Subcutaneous preadipocyte (primary cell): Measurements from ENCODE around the gene FOXA3. TPM values are rescaled to one million over a fixed set of nuclear protein-coding genes. Genes with fewer than 3 reads are reported as not detected.

Source experiments
- total RNA-seq: library from RNA; depleted of rRNA; stranded (reverse); fragments of >200 nt; gene quantifications from 2 replicates; pipeline ENCODE4 v1.2.3, GENCODE V29; 2012

The FOXA3 gene
- total RNA-seq = not detected in 2 replicates

DNA sequence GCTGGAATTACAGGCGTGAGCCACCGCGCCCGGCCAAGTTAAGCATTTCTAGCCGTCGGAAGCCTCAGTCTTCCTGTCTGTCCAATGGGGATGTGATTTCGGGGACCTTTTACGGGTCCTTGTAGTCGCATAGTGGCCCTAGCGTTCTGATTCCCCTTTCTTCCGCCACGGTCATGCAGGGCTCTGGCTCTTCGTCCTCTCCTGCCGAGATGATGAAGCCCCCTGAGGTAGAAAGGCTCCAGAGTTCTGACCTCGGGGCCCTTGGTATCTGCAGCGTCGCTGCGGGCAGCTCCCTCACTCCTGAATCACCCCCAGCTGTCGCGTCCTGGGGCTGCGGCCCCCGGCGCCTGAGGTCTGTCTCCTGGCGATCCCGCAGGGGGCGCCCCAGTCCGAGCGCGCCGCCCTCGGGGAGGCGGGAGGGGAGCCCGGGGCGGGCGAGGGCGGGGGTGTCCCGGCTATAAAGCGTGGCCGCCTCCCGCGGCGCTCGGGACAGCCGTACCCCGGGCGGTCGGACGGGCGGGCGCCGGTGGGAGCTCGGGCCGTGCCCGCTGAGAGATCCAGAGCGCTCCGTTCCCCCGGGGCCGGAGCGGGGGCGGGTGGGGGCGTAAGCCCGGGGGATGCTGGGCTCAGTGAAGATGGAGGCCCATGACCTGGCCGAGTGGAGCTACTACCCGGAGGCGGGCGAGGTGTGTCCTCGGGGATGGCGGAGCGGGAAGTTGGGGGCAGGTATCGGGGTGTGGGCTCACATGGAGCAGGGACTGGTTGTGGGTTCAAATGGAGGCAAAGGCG is at the start of gene FOXA3:
Gene FOXA3, plus strand, starts transcription at position 487 of the 789 bp plus-strand sequence. Its CDS starts 131 bp downstream, at position 618.

DNA sequence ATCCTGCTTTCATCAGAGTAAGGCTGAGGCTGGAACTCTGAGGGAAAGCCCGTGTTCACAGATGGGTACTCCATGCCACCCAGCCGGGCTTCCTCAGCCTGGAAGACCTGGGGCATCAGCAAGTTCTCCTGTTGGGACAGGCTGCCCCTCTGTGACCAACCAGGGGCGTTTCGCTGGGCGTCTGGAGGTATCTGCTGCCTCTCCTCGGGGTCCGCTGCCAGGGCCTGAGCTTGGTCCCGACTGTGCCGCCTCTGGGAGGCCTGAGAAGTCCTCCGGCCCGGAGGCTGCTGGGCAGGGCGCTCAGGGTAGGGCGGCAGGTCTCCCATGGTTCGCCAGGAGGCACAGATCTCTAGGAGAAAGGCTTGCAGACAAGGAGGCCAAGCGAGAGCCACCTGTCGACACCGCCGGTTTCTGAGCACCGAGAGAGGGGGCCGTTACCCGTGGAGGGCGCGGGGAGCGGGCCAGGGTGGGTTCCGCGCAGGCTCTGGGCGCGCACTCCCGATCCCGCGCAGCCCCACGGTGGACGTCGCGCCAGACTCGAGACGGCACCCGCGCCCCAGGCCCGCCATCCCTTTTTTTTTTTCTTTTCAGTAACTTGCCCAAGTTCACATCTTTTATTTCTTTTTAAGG is 49.2 kb upstream of the FOXA3 start, which contains the start of gene RSPH6A:
Gene RSPH6A, minus strand, starts transcription at position 458 of the 630 bp plus-strand sequence. Its CDS starts 132 bp downstream, at position 326.

GRCh38 chr19:45862564-45863334 is 1.4 kb upstream of the FOXA3 start, which contains the start of gene SYMPK:
SYMPK (minus strand) TSS chr19:45863147; CDS start chr19:45854495, 8,652 bp downstream.

DNA sequence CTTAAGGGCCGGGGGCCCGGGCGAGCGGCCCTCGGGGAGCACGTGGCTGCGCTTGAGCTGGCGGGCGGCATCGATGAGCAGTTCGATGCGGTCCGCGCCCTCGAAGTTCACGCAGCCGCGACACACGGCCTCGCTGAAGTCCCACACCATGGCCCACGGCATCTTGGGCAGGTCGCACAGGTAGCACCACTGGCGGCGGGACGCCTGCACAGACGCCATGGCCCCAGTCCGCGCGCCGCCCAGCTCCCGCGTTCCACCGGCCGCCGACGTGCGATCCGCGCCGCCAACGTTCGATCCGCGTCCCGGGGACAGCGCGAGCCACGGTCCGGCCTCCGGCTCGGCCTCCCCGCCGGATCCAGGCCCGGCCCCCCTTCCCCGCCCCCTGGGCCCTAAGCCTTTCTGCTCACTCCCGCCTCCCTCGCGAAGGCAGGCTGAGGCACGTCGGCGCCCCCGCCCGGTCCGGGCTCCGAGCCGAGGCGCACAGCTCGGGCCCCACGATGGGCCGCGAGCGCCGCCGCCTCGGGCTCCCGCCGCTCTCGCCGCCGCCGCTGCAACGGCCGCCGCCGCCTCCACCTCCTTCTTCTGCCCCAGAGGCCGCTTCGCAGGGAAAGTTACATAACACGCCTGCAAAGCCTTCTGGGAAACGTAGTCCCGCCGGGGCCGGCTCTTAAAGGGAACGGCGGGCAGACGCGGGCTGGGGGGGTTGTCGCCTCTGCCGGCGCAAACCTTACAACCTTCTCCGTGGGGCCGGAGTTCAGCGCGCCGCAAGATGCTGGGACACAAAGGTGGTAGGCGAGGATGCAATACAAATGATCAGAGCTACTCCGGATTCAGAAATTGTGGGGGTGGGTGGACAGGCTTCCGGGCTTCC is 21.7 kb downstream of the FOXA3 start, which contains the start of gene IRF2BP1:
Gene IRF2BP1, minus strand, starts transcription at position 586 of the 871 bp plus-strand sequence. Its CDS starts 367 bp downstream, at position 219.

DNA sequence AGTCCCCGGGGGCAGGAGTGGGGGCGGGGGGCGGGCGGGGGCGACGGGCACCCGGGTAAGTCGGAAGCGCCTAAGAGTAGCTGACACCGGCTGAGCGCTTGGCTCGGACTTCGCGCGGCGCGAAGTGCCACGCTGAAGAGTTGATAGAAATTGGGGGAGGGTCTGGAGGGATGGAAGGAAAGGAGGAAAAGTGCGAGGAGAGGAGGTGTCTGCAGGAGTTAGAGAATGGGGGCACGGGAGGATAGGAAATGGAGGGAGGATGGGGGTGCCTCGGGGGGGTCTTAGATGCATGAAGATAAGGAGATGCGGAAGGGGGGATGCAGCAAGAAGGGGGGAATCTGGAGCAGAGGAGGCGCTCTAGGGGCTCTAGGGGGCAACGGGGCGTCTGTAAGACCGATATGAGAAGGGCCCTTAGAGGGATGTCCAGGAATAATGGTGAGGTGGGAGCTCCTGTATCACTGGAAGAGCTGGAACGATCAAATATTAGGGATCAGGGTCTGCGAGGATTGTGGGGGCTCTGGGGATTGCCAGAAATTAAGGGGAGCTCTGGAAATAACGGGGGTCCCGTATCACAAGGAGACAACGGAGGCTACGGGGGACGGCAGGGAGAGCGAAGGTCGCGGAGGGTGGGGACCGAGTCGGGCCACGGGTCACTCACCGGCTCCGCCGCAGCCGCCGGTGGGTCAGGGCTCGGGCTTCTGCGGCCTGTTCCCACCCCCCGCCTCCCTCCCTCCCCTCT is 38.0 kb downstream of the FOXA3 start, which contains the start of gene MYPOP:
Gene MYPOP, minus strand, starts transcription at position 702 of the 739 bp plus-strand sequence. CDS start 840 bp downstream, outside the sequence.

DNA sequence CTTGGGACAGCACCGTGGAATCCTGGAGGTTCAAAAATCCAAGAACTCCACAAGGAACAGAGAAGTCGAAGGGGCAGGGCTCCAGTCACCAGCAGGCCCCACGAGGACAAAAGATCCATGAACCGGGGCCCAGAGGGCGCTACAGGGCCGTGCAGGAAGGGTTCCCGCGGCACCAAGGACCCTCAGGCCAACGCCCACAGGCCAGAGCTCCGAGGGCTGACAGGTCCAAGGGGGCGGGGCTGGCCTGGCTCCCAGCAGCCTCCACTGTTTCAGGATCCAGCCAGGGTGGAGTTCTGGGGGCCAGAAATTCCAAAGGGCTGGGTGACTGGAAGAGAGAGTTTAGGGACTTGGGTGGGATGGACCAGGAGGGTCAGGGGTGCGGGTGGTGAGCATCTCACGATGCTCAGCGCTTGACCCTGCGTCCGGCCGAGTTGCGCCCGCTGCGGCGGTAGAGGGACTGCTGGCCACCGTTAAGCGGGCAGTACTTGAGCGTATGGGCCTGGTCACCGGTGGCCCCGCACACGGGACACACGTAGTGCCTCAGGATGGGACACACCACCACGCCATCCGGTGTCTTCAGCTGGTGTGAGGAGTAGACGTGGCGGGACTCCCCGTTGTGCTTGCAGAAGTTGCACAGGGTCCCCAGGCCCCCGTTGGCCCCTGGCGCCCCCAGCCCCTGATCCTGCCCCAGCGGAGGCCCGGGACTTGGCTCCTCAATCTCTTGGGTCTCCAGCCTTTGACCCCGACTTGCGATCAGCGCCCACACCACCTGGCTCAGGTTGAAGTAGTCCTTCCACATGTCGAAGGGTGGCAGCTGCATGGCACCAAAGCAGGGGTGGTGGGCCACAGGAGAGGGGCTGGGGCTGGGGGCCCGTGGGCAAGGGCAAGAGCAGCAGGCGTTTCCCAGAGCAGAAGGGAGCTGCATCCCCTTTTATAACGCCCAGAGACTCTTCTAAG is 50.0 kb downstream of the FOXA3 start, which contains the start of gene NANOS2:
Gene NANOS2, minus strand, starts transcription at position 905 of the 957 bp plus-strand sequence. Its CDS starts 85 bp downstream, at position 820.

Other genes with a start within 250 kb of the FOXA3 start
- gene EML2, start 224.9 kb upstream of the FOXA3 start, total RNA-seq = 12.5 and 25.2 TPM in 2 replicates
- not detected in 2 replicates for gene GIPR, start 196.1 kb upstream of the FOXA3 start, total RNA-seq
- gene SNRPD2, start 172.4 kb upstream of the FOXA3 start, total RNA-seq = 200 and 333 TPM in 2 replicates
- 20.9 and 28.3 TPM in 2 replicates for gene QPCTL, start 171.7 kb upstream of the FOXA3 start, total RNA-seq
- gene FBXO46, start 133.4 kb upstream of the FOXA3 start, total RNA-seq = 7.7 and 14.7 TPM in 2 replicates
- not detected in 2 replicates for gene MEIOSIN, start 130.9 kb upstream of the FOXA3 start, total RNA-seq
- gene SIX5, start 95.1 kb upstream of the FOXA3 start, total RNA-seq = 6.6 and 7.8 TPM in 2 replicates
- gene DMPK, start 81.8 kb upstream of the FOXA3 start, total RNA-seq = 13.7 and 22.4 TPM in 2 replicates
- 36.0 and 51.0 TPM in 2 replicates for gene DMWD, start 71.5 kb upstream of the FOXA3 start, total RNA-seq
- gene RSPH6A, start 49.0 kb upstream of the FOXA3 start, total RNA-seq = under 0.01 and 0.39 TPM in 2 replicates
- gene SYMPK, start 1.2 kb upstream of the FOXA3 start, total RNA-seq = 41.2 and 55.5 TPM in 2 replicates
- 18.0 and 21.7 TPM in 2 replicates for gene IRF2BP1, start 21.8 kb downstream of the FOXA3 start, total RNA-seq
- gene MYPOP, start 38.3 kb downstream of the FOXA3 start, total RNA-seq = 1.5 and 2.5 TPM in 2 replicates
- gene NANOS2, start 50.5 kb downstream of the FOXA3 start, total RNA-seq = not detected in 2 replicates
- gene NOVA2, start 109.5 kb downstream of the FOXA3 start, total RNA-seq = 0.39 TPM in 1 of 2 replicates, not detected in the other
- gene CCDC61, start 131.1 kb downstream of the FOXA3 start, total RNA-seq = 7.4 and 7.7 TPM in 2 replicates
- not detected in 2 replicates for gene PGLYRP1, start 158.7 kb downstream of the FOXA3 start, total RNA-seq
- not detected in 2 replicates for gene IGFL4, start 176.7 kb downstream of the FOXA3 start, total RNA-seq